Activated naive CD8-positive, alpha-beta T cell treated with anti-CD3 and anti-CD28 coated beads, Interleukin-2, amount 10 ng/mL, durations not matched to agents 7 days and 5 days (primary cell): Measurements from ENCODE around the gene HSPA12B. TPM values are rescaled to one million over a fixed set of nuclear protein-coding genes. Genes with fewer than 3 reads are reported as not detected.

Source experiments
- ATAC-seq: fragments of 150-1000 bp; cut with Tn5 transposase; one replicate; pipeline ENCODE4 v1.10.0; 2021; ENCODE audit warnings: low read depth, moderate library complexity
- POLR2A ChIA-PET: fragments of 350-600 bp; sonication (Branson Sonifier 250); formaldehyde crosslinking; loops from one replicate; lab custom pipeline; 2021; ENCODE audit warnings: antibody characterized with exemption; lab: Charles Lee
- DNase-seq: peaks from one replicate; pipeline ENCODE4 v3.0.0; 2021
- H3K27ac Mint-ChIP-seq: one replicate; pipeline ENCODE4 v1.8.0; 2022; ENCODE audit warnings: mild to moderate bottlenecking, mixed read lengths
- H3K27me3 Mint-ChIP-seq: one replicate; pipeline ENCODE4 v1.8.0; 2022; ENCODE audit warnings: mild to moderate bottlenecking, moderate library complexity, mixed read lengths
- H3K36me3 Mint-ChIP-seq: one replicate; pipeline ENCODE4 v1.8.0; 2021; ENCODE audit warnings: mild to moderate bottlenecking, mixed read lengths
- H3K4me1 Mint-ChIP-seq: one replicate; pipeline ENCODE4 v1.8.0; 2021; ENCODE audit warnings: mixed read lengths
- H3K4me3 Mint-ChIP-seq: one replicate; pipeline ENCODE4 v1.8.0; 2022; ENCODE audit warnings: mild to moderate bottlenecking, moderate library complexity, mixed read lengths
- H3K9me3 Mint-ChIP-seq: one replicate; pipeline ENCODE4 v1.8.0; 2021; ENCODE audit warnings: mixed read lengths
- total RNA-seq, 2 experiments: library from RNA; stranded (reverse); gene quantifications; one replicate each; pipeline ENCODE4 v1.2.3, GENCODE V29; 2021

Gene HSPA12B
- total RNA-seq, 2 experiments from 2014 or later = not detected

DNA sequence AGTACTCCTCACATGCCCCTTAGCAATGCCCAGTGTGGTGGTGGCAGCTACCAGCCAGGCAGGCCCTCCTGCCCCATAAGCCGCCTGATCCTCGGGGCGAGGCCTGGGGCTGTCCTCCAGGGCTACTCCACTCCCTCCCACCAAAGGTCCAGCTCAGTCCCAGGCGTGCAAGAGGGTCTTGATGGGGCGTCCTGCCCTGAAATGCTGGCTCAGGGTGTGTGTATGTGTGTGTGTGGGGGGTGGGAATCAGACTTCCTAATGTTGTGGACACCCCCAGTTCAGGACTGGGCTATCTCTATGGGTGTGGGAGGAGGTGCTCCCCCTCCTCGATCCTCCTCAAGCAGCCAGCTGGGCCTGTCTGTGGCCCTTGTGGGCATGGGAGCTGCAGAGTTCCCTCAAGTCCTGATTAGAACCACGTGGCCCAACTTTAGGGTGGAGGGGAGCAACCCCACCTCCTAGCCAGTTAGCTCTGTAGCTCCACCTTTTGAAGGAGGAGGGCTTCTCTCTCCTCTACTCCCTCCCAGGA lies 7.5 kb downstream of the HSPA12B start:
- Mint-ChIP-seq H3K4me1 (peaks cover 5% of the 10 kb centered on the region), H3K9me3 (no peaks in the 10 kb centered on the region), H3K4me3 (no peak overlapping the region), H3K36me3 (no peaks in the 10 kb centered on the region), H3K27me3 (peaks cover 11% of the 10 kb centered on the region), H3K27ac (no peak overlapping the region)
- POLR2A ChIA-PET = interaction anchor here (0.5 kb wide), 1 partner anchor 531 kb away, joined by 4 read pairs; no protein-coding TSS in a partner anchor
- ATAC-seq (no peak), DNase-seq (peak; percentile 25)

DNA sequence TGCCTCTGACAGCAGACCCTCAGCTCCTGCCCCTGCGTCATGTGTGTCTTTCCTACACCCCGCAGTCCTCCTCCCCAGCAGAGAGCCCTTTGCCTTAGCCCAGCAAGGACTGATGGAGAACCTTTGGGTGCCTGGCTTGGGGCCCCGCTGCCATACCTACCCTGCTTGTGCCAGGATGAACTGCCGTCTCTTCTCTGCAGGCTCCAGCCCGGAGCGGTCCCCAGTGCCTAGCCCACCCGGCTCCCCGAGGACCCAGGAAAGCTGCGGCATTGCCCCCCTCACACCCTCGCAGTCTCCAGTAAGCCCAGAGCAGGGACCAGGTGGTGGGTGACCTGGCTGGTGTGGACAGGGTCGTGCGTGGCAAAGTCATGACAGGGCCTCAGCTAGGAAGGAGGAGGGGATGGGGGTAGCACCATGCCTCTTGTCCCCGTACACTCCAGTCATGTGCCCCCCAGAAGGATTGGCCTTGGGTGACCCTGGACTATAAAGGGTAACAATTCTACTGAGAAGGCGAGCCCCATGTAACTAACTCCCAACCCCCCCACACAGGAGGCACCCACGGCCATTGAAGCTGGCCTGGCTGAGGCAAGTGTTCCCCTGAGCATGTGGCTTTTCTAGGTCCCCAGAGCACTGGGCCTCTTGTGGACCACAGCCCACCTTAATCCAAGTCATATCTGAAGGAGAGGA lies 8.3 kb downstream of the HSPA12B start:
- Mint-ChIP-seq H3K27me3 (peaks cover 11% of the 10 kb centered on the region), H3K9me3 (no peaks in the 10 kb centered on the region), H3K4me1 (peaks cover 8% of the 10 kb centered on the region), H3K4me3 (no peak overlapping the region), H3K36me3 (no peaks in the 10 kb centered on the region), H3K27ac (no peak overlapping the region)
- no peak for DNase-seq
- POLR2A ChIA-PET = interaction anchor here (0.6 kb wide), 1 partner anchor 41 kb away, joined by 4 read pairs; the partner anchor contains the start of gene SPEF1
- no peak for ATAC-seq

DNA sequence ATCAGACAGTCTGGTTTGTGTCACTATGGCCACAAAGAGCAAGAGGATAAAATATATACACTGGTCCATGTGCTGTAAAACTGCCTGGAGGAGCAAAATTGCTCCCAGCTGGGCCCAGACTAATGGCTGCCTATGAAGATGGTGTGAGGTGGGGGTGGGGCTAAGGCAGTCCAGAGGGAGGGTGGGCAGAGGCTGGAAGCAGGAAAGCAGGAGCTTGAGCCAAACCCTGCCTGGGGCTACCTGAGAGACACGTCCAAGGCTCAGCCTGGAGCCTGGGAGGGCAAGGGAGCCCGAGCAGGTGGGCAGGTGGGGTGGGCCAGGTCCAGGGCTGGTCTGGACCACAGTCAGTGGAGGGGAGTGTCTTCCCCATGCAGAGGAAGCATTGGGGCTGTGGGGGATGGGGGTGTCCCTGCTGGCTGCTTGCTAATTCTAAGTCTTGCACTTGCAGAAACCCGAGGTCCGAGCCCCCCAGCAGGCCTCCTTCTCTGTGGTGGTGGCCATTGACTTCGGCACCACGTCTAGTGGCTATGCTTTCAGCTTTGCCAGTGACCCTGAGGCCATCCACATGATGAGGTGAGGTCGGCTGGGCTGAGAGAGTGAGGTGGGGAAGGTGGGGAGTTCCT lies 9.5 kb downstream of the HSPA12B start:
- H3K27ac Mint-ChIP-seq = no peak overlapping the region
- no peak overlapping the region for H3K4me3 Mint-ChIP-seq
- DNase-seq = no peak
- no peaks in the 10 kb centered on the region for H3K36me3 Mint-ChIP-seq
- no peaks in the 10 kb centered on the region for H3K9me3 Mint-ChIP-seq
- no peak for ATAC-seq
- peaks cover 8% of the 10 kb centered on the region for H3K4me1 Mint-ChIP-seq
- H3K27me3 Mint-ChIP-seq = peaks cover 14% of the 10 kb centered on the region
- POLR2A ChIA-PET = no interaction called here

GRCh38 chr20:3743251-3743650 lies 10.8 kb downstream of the HSPA12B start:
- no peak overlapping the region for H3K4me3 Mint-ChIP-seq
- no peaks in the 10 kb centered on the region for H3K9me3 Mint-ChIP-seq
- POLR2A ChIA-PET = no interaction called here
- no peaks in the 10 kb centered on the region for H3K36me3 Mint-ChIP-seq
- DNase-seq (no peak), ATAC-seq (no peak)
- peaks cover 13% of the 10 kb centered on the region for H3K27me3 Mint-ChIP-seq
- peaks cover 8% of the 10 kb centered on the region for H3K4me1 Mint-ChIP-seq
- H3K27ac Mint-ChIP-seq = no peak overlapping the region

DNA sequence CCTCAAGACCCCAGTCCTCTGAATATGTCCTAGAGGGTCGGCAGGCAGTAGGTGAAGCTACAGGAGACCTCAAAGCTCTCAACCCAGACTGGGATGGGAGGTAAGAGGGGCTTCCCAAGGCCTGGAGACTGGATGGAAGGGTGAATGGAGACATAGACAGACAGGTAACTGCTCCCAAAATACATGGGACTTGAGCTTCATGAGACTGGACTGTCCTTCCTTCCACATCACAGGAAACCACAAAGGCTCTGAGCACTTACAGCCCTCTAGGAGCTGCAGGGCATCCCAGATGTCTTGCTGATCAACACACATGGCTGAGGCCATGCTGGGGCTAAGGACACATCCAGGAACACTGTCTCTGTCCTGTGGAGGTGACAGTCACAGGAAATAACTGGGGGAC lies 11.6 kb downstream of the HSPA12B start:
- POLR2A ChIA-PET = no interaction called here
- no peak for ATAC-seq
- H3K36me3 Mint-ChIP-seq = no peaks in the 10 kb centered on the region
- no peaks in the 10 kb centered on the region for H3K9me3 Mint-ChIP-seq
- H3K4me1 Mint-ChIP-seq = peaks cover 8% of the 10 kb centered on the region
- H3K27me3 Mint-ChIP-seq = peaks cover 13% of the 10 kb centered on the region
- no peak overlapping the region for H3K27ac Mint-ChIP-seq
- no peak for DNase-seq
- H3K4me3 Mint-ChIP-seq = no peak overlapping the region

- peak; percentile 63 for DNase-seq
- POLR2A ChIA-PET = no interaction called here
- H3K27ac Mint-ChIP-seq = no peak overlapping the region
- no peaks in the 10 kb centered on the region for H3K9me3 Mint-ChIP-seq
- H3K36me3 Mint-ChIP-seq = no peaks in the 10 kb centered on the region
- H3K4me3 Mint-ChIP-seq = peak overlapping the region; percentile 54
- peaks cover 8% of the 10 kb centered on the region for H3K4me1 Mint-ChIP-seq
- ATAC-seq = peak; percentile 55
- H3K27me3 Mint-ChIP-seq = peaks cover 13% of the 10 kb centered on the region
These were observed 12.6 kb downstream of the HSPA12B start for GRCh38 chr20:3744806-3745685.

GRCh38 chr20:3745686-3746173 lies 13.2 kb downstream of the HSPA12B start:
- no peak for DNase-seq
- Mint-ChIP-seq H3K27ac (no peak overlapping the region), H3K36me3 (no peaks in the 10 kb centered on the region), H3K4me1 (peaks cover 8% of the 10 kb centered on the region), H3K9me3 (no peaks in the 10 kb centered on the region), H3K27me3 (peaks cover 13% of the 10 kb centered on the region), H3K4me3 (no peak overlapping the region)
- POLR2A ChIA-PET = no interaction called here
- no peak for ATAC-seq

DNA sequence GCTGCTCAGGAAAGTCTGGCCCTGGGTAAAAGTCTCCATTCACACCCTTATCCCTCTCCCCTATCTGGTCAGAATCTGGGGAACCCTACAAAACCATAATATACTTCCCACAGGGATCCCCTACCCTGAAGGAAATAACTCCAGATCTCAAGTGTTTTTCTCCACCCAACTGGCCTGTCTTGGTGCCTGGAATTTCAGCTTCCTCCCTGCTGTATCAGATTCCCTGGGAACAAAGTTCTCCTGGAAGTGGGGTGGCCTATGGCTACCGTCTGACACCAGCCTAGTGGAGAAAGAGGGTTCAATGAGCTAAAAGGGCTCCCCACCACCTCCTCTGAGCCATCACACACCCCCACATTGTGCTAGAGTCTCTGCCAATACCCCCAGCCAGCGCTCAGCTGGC lies 15.0 kb downstream of the HSPA12B start:
- H3K9me3 Mint-ChIP-seq = no peaks in the 10 kb centered on the region
- H3K4me1 Mint-ChIP-seq = peaks cover 13% of the 10 kb centered on the region
- no peaks in the 10 kb centered on the region for H3K36me3 Mint-ChIP-seq
- H3K27me3 Mint-ChIP-seq = peaks cover 13% of the 10 kb centered on the region
- DNase-seq (no peak), ATAC-seq (no peak)
- H3K27ac Mint-ChIP-seq = no peak overlapping the region
- POLR2A ChIA-PET = interaction anchor here (0.7 kb wide), 1 partner anchor 15 kb away, joined by 3 read pairs; the partner anchor contains the start of gene HSPA12B
- H3K4me3 Mint-ChIP-seq = no peak overlapping the region

DNA sequence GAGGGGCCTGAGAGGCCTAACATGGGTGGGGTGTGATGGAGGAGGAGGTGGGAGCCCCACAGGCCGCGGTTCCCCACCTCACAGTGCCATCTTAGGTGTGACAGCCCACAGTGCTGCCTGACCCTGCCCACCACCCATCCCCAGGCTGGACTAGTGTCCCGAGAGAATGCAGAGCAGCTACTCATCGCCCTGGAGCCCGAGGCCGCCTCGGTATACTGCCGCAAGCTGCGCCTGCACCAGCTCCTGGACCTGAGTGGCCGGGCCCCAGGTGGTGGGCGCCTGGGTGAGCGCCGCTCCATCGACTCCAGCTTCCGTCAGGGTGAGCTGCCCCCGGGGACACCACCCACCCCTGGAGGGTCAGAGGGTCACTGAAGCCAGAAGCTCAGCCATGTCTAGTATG lies 15.6 kb downstream of the HSPA12B start:
- Mint-ChIP-seq H3K27ac (no peak overlapping the region), H3K36me3 (no peaks in the 10 kb centered on the region), H3K27me3 (peaks cover 13% of the 10 kb centered on the region), H3K4me3 (no peak overlapping the region), H3K9me3 (no peaks in the 10 kb centered on the region), H3K4me1 (peaks cover 14% of the 10 kb centered on the region)
- POLR2A ChIA-PET = interaction anchor here (0.7 kb wide), 1 partner anchor 16 kb away, joined by 3 read pairs; the partner anchor contains the start of gene HSPA12B
- no peak for DNase-seq
- no peak for ATAC-seq

DNA sequence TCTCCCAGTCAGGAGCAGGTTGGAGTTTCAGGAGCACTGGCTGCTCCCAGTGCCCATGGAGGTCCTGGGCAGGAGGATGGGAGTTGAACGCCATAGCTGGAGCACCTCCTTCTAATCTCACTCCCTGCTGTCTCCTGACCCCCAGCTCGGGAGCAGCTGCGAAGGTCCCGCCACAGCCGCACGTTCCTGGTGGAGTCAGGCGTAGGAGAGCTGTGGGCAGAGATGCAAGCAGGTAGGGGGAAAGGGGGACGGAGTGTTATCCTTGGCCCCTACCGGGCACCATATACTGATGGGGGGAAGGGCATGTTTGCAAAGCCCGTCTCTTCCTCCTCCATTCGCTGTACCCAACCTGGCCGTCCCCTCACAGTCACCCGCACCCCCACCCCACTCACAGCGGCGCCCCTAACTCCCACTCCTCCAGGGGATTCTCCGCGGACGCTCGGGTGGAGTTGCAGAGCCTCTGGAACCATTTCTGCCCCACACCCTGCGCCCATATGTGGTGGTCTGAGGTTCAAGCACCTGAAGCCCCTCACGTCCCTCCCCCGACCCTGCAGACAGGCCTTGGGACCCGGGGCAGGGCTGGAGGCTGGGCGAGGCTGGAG lies 16.7 kb downstream of the HSPA12B start:
- Mint-ChIP-seq H3K9me3 (no peaks in the 10 kb centered on the region), H3K36me3 (no peaks in the 10 kb centered on the region), H3K27ac (no peak overlapping the region), H3K4me1 (peaks cover 16% of the 10 kb centered on the region), H3K4me3 (no peak overlapping the region), H3K27me3 (peaks cover 13% of the 10 kb centered on the region)
- POLR2A ChIA-PET = no interaction called here
- DNase-seq = no peak
- no peak for ATAC-seq

GRCh38 chr20:3749689-3750531 lies 17.4 kb downstream of the HSPA12B start:
- ATAC-seq = peak; percentile 41
- Mint-ChIP-seq H3K27me3 (peaks cover 6% of the 10 kb centered on the region), H3K9me3 (no peaks in the 10 kb centered on the region)

DNA sequence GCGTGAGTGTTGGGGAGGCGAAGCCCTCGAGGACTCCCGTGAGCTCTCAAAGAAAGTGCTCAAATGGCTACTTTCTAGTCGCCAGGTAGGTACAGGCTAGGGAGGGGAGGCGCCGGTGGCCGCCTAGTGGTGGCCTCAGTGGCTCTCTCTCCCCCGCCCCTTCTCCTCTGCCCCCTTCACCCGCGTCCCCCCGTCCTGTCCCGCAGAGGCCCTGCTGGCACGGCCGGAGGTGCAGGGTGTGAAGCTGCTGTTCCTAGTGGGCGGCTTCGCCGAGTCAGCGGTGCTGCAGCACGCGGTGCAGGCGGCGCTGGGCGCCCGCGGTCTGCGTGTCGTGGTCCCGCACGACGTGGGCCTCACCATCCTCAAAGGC lies 18.8 kb downstream of the HSPA12B start:
- no peak for ATAC-seq
- Mint-ChIP-seq H3K4me1 (peaks cover 7% of the 10 kb centered on the region), H3K4me3 (peak overlapping the region; percentile 13), H3K9me3 (no peaks in the 10 kb centered on the region), H3K36me3 (no peaks in the 10 kb centered on the region), H3K27me3 (peaks cover 3% of the 10 kb centered on the region), H3K27ac (no peak overlapping the region)
- DNase-seq = no peak
- POLR2A ChIA-PET = interaction anchor here (0.7 to 2.0 kb wide), 2 partner anchors 17 to 104 kb away, joined by 5 to 8 read pairs; partner anchors contain the start of gene ADISSP

More at GRCh38 chr20:3749689-3750531, 17.4 kb downstream of the HSPA12B start:
- Mint-ChIP-seq H3K4me3 (no peak overlapping the region), H3K4me1 (peaks cover 11% of the 10 kb centered on the region), H3K36me3 (no peaks in the 10 kb centered on the region), H3K27ac (no peak overlapping the region)
- peak; percentile 72 for DNase-seq
- POLR2A ChIA-PET = interaction anchor here (2.0 kb wide), 1 partner anchor 18 kb away, joined by 8 read pairs; the partner anchor contains the start of gene ADISSP
